ENCODE measurements around the gene VAV2. TPM values are rescaled to one million over a fixed set of nuclear protein-coding genes. Genes with fewer than 3 reads are reported as not detected.

The VAV2 gene
- total and polyA plus RNA-seq, 2 of the 4 experiments (the other 2 are of a cell fraction) = 10.8 to 13.4 TPM

DNA sequence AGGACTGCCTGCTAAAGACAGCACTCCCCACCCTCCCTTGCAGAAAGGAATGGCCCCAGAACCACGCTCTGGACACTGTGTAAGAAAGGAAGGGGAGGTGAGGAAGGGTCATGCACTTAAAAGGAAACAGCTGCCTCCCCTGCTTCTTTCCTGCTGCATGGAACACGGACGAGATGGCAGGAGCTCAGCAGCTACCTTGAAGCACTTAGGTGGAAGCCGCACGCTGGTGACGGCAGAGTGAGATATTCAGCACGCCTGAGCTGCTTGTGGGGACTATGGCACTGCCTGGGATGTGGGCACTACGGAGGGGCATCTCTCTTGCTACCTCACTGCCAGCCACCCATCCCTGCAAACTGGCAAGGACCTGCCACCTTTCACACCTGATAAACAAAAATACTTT lies 101.5 kb downstream of the VAV2 start:
- Histone ChIP-seq H3K23ac (ENCODE audit: low read depth, low read length) (no peak overlapping the region), H2AFZ (replicated peaks; ENCODE audit: low read length, poor library complexity) (no peak overlapping the region), H4K20me1 (ENCODE audit: insufficient read depth, low read length) (peaks cover 12% of the 10 kb centered on the region), H2AK5ac (ENCODE audit: low read depth, low read length) (no peak overlapping the region), H3K4ac (ENCODE audit: low read depth, low read length) (no peak overlapping the region), H3K27me3 (ENCODE audit: control insufficient read depth, insufficient read depth, low read length) (no peaks in the 10 kb centered on the region), H3K27ac (ENCODE audit: insufficient read depth, low read length) (no peak overlapping the region), H4K91ac (ENCODE audit: insufficient read depth, low read depth, low read length) (no peak overlapping the region), H2AK9ac (replicated peaks; ENCODE audit: low read depth, low read length, poor library complexity) (no peak overlapping the region), H3K4me2 (ENCODE audit: low read depth, low read length) (no peak overlapping the region), H3K18ac (ENCODE audit: low read depth, low read length) (no peak overlapping the region), H4K8ac (ENCODE audit: low read depth in 2 of 2, low read length in 2 of 2) (no peak overlapping the region), H2BK120ac (ENCODE audit: low read depth, low read length) (no peak overlapping the region), H3K36me3 (ENCODE audit: control insufficient read depth, insufficient read depth, low read length) (no peaks in the 10 kb centered on the region; the same call in 1 of the 2 replicates), H3K79me1 (ENCODE audit: low read depth in 1 of 2, low read length in 2 of 2) (peaks cover 8 to 63% of the 10 kb centered on the region in 2 experiments), H3K9me3 (ENCODE audit: control insufficient read depth, insufficient read depth, low read length) (no peaks in the 10 kb centered on the region), H3K14ac (replicated peaks; ENCODE audit: low read depth, low read length) (no peak overlapping the region), H2BK5ac (ENCODE audit: low read depth, low read length, poor library complexity, severe bottlenecking) (no peak overlapping the region), H3K9ac (ENCODE audit: low read depth, low read length) (no peak overlapping the region), H3K9me1 (ENCODE audit: insufficient read depth, low read length) (peaks cover 19% of the 10 kb centered on the region), H4K5ac (ENCODE audit: low read depth, low read length) (no peak overlapping the region), H2BK15ac (ENCODE audit: low read depth, low read length) (no peak overlapping the region), H3K56ac (ENCODE audit: extremely low read depth, insufficient read depth, low read length) (no peak overlapping the region), H3K4me1 (ENCODE audit: control insufficient read depth, insufficient read depth, low read length) (peaks cover 17% of the 10 kb centered on the region; the same call in 1 of the 2 replicates), H3K4me3 (ENCODE audit: insufficient read depth, low read depth, low read length) (no peak overlapping the region), H2BK20ac (ENCODE audit: low read depth, low read length) (no peak overlapping the region)
- TF ChIP-seq CEBPB (IDR thresholded peaks at IDR 0.05; ENCODE audit: low read depth, low read length) (no peak), RFX5 (IDR thresholded peaks at IDR 0.05; ENCODE audit: low read depth, low read length) (no peak), MAZ (IDR thresholded peaks at IDR 0.05; ENCODE audit: borderline replicate concordance, low read depth, low read length) (no peak)
- TF ChIP-seq, protein P1, sequence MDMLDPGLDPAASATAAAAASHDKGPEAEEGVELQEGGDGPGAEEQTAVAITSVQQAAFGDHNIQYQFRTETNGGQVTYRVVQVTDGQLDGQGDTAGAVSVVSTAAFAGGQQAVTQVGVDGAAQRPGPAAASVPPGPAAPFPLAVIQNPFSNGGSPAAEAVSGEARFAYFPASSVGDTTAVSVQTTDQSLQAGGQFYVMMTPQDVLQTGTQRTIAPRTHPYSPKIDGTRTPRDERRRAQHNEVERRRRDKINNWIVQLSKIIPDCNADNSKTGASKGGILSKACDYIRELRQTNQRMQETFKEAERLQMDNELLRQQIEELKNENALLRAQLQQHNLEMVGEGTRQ (IDR thresholded peaks at IDR 0.05; ENCODE audit: low read depth, low read length) = no peak
- TF ChIP-seq, protein P2, sequence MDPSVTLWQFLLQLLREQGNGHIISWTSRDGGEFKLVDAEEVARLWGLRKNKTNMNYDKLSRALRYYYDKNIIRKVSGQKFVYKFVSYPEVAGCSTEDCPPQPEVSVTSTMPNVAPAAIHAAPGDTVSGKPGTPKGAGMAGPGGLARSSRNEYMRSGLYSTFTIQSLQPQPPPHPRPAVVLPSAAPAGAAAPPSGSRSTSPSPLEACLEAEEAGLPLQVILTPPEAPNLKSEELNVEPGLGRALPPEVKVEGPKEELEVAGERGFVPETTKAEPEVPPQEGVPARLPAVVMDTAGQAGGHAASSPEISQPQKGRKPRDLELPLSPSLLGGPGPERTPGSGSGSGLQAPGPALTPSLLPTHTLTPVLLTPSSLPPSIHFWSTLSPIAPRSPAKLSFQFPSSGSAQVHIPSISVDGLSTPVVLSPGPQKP (IDR thresholded peaks at IDR 0.05; ENCODE audit: borderline replicate concordance, low read depth, low read length) = no peak
- in situ Hi-C loops (cut with MboI; ENCODE audit: low sequenced_read_pairs) = no loop called here
- DNase-seq = no peak
- no TSS peak for BruUV-seq (replicated peaks)
- CTCF ChIA-PET = no interaction called here
- 95% methylated on average over 3 of the region's 8 CpGs; no CpG with 5 or more reads in 1 of the 2 experiments for WGBS, 2 experiments (ENCODE audit: extremely low coverage in 2 of 2, insufficient read length in 1 of 2)
- ATAC-seq (ENCODE audit: low read depth) = no peak
- POLR2A ChIA-PET (ENCODE audit: unreplicated experiment) = no interaction called here
- dilution Hi-C loops (cut with HindIII; ENCODE audit: low sequenced_read_pairs, unreplicated experiment) = no loop called here
- intact Hi-C loops (cut with micrococcal nuclease) = no loop called here
